OCI-LY1 (cell line): ENCODE results near the gene BCKDK.

Experiments used
- CTCF ChIP-seq: fragments of 200-600 bp; sonication (generic), shearing (Covaris generic); IDR thresholded peaks from 2 replicates; pipeline ENCODE4 v1.5.1; 2017; ENCODE audit warnings: mild to moderate bottlenecking, antibody characterized with exemption, low read length, moderate library complexity, mixed read lengths
- EZH2 ChIP-seq: fragments of 200-600 bp; sonication (generic), shearing (Covaris generic); IDR thresholded peaks from 2 replicates; pipeline ENCODE4 v1.8.0; 2017; ENCODE audit warnings: borderline replicate concordance, mixed run types, mild to moderate bottlenecking, antibody characterized with exemption, low read length, moderate library complexity, mixed read lengths

GRCh38 chr16:31157136-31157535 lies 49.0 kb downstream of the BCKDK start:
- no peak for TF ChIP-seq CTCF
- TF ChIP-seq EZH2, result no peak
